Heart left ventricle (tissue), 16 donors: ENCODE data around the gene EPN2. TPM values are rescaled to one million over a fixed set of nuclear protein-coding genes. Genes with fewer than 3 reads are reported as not detected.

Experiments
- ATAC-seq, 4 donors: fragments of 200-7000 bp; cut with Tn5 transposase; one replicate each; pipeline ENCODE4 v1.9.1; 2020 to 2022; ENCODE audit warnings: moderate library complexity in 4 of 4, mild to moderate bottlenecking in 3 of 4, moderate number of reproducible peaks in 1 of 4
- DNase-seq, 5 donors: peaks; one replicate each; pipeline ENCODE4 v3.0.0-alpha.2; 2020
- H3K27ac ChIP-seq, 12 donors: fragments of 200-600 bp; sonication (generic) in 4 of 12; one replicate each; pipeline versions ENCODE4 v1.5.0 to v1.8.0; 2016 to 2022; ENCODE audit warnings: mild to moderate bottlenecking in 2 of 12
- H3K27me3 ChIP-seq, 9 donors: fragments of 200-600 bp; sonication (generic) in 2 of 9; one replicate each; pipeline versions ENCODE4 v1.5.1 to v1.8.0; 2016 to 2022; ENCODE audit warnings: mild to moderate bottlenecking in 3 of 9
- H3K36me3 ChIP-seq, 9 donors: fragments of 200-600 bp; sonication (generic) in 2 of 9; one replicate each; pipeline versions ENCODE4 v1.5.0 to v1.8.0; 2018 to 2022; ENCODE audit warnings: mild to moderate bottlenecking in 2 of 9
- H3K4me1 ChIP-seq, 12 donors: fragments of 200-600 bp; sonication (generic) in 4 of 12; one replicate each; pipeline versions ENCODE4 v1.5.0 to v1.8.0; 2016 to 2022; ENCODE audit warnings: mild to moderate bottlenecking in 3 of 12
- H3K4me3 ChIP-seq, 12 donors: fragments of 200-600 bp; sonication (generic) in 4 of 12; one replicate each; pipeline versions ENCODE4 v1.5.0 to v1.8.0; 2017 to 2022; ENCODE audit warnings: mild to moderate bottlenecking in 9 of 12, moderate library complexity in 4 of 12
- H3K9me3 ChIP-seq, 12 donors: fragments of 200-600 bp; sonication (generic) in 4 of 12; one replicate each; pipeline versions ENCODE4 v1.5.0 to v1.8.0; 2016 to 2022; ENCODE audit warnings: mild to moderate bottlenecking in 1 of 12
- CTCF ChIP-seq, 12 donors: fragments of 200-600 bp; sonication (generic) in 4 of 12; IDR thresholded peaks; one replicate each; pipeline versions ENCODE4 v1.5.0 to v1.8.0; 2018 to 2022; ENCODE audit warnings: antibody characterized with exemption in 12 of 12, mild to moderate bottlenecking in 5 of 12
- POLR2A ChIP-seq, 2 donors: fragments of 450-650 bp; IDR thresholded peaks; one replicate each; pipeline ENCODE4 v1.6.1; 2017; ENCODE audit warnings: antibody characterized with exemption in 2 of 2, mild to moderate bottlenecking in 2 of 2, moderate library complexity in 2 of 2
- WGBS, 4 donors: extraction: QIAGEN DNeasy Blood & Tissue Kit in 2 of 4; methylation state at CpG; one replicate each; pipeline versions ENCODE4 v1.1.5 to v1.1.7; 2013 to 2018; 5-methylcytosine and 5-hydroxymethylcytosine counted together
- intact Hi-C, 10 donors: fragments of 100-400 bp; cut with DNase I; formaldehyde crosslinking; loops; one replicate each; pipeline versions ENCODE4 v1.11.1 to v1.14.2; 2022
- polyA plus RNA-seq, 2 donors: library from polyadenylated mRNA; stranded (reverse); fragments of 200-250 nt; gene quantifications; one replicate each; pipeline ENCODE4 v1.2.3, GENCODE V29; 2013
- total RNA-seq, 9 donors: library from RNA; depleted of rRNA in 2 of 9; stranded (reverse); fragments of >200 nt in 2 of 9; fragmentation: NEBNext Ultra II Directional in 3 of 9; extraction: Animal tissue kit (Norgen Biotek cat#: 25700) in 3 of 9; gene quantifications; one replicate each; pipeline versions ENCODE4 v1.1.0 to v1.2.4, GENCODE V29; 2016 to 2023
- donor health status: ischemic (EF 13 %, LVEDD 7.1; RV severe dilation, severe dysfunction).
- donor health status: healthy with polysubstance abuse.
- donor health status: DM: no; HTN: yes; CAD: no.
- donor health status: DM: no; HTN: no; CAD: no.
- donor health status: ischemic (EF 25% LVEDD 6.9; RV normal size, moderate dysfunction).
- donor health status: ischemic (EF 25% LVEDD 5.7; RV mildly dilated, moderate dysfunction).
- donor health status: healthy.
- donor health status: DM: yes; HTN: yes; CAD: no.
- donor health status: ischemic (EF 35%, LVEDD 5.7; RV mildly dilated, moderate dysfunction).
- donor health status: nonischemic (EF 11% LVEDD 7.7; RV severe dilation, severe dysfunction).
- donor health status: DM: yes; HTN: yes; CAD: no.
- donor health status: PGD.
- donor health status: ischemic (EF 29% LVEDD 5.4; RV normal size, mild dysfunction).
- donor health status: nonischemic (EF 23%, LVEDD 6.1; RV moderate dilation, normal function).

The EPN2 gene
- total and polyA plus RNA-seq, 11 donors: 26.4 to 114 (median 72.0) TPM

DNA sequence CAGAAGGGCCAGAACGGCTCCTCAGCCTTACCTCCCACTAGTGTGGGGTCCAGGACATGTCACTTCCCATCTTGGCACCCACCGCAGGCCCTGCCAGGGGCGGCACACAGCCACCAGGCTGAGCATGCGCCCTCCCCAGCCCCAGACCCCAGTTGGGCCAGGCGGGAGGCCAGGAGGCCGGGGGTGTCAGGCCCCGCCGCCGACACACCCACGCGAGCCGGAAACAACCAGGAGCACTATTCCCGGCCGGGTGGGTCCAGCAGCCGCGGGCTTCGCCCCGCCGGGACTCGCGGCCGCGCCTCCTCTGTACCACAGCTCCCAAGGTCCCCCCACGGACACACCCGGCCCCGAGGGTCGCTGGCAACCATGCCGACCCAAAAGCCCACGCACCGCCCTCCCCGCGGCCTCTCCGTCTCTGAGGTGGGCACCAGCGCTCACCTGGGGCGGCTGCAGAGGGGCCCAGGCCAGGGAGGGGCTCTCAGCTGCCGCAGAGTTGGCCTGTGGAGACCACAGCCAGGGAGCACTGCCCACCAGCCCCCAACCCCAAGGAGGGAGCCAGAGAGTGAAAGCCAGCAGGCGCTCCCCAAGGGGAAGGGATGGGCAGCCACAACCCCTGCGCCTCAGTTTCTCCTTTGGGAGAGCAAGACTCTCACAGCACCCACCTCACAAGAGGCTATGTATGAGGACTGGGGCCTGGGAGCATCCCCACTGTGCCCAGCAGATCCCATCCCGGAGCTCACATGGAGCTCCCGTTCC, 107.3 kb downstream of the EPN2 start:
- Histone ChIP-seq H3K36me3 (no peaks in the 10 kb centered on the region), H3K4me1 (peaks cover 10 to 61% (median 33%) of the 10 kb centered on the region in 12 donors), H3K27ac (no peak overlapping the region), H3K4me3 (no peak overlapping the region), H3K9me3 (no peaks in the 10 kb centered on the region), H3K27me3 (no peaks in the 10 kb centered on the region)
- 67 to 87% (median 78%) methylated on average over 27 to 40 of the region's 40 CpGs for WGBS, 4 donors
- TF ChIP-seq CTCF (IDR thresholded peaks at IDR 0.05): no peak
- TF ChIP-seq POLR2A (IDR thresholded peaks at IDR 0.05): no peak
- DNase-seq: no peak
- intact Hi-C loops: loop anchor here in 1 of 10 donors (5.0 kb wide), 1 partner anchor 82 kb away; no protein-coding TSS in a partner anchor
- ATAC-seq: no peak

DNA sequence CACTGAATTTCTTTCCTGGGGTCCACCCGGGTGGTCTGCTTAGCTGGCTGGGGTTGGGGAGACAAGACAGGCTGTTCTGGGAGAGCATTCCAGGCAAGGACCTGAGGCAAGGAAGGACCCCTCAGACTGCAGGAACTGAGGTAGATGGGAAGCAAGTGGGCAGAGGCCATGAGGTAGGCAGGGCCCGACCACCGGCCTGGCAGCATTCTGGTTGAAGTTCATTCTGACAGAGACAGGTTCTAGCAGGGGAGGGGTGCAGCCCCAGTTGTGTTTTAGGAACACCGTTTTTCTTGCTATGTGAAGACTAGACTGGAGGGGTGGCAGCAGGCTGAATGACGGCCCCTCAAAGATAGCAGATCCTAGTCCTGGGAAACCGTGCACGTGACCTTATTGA, 107.9 kb downstream of the EPN2 start:
- intact Hi-C loops: loop anchor here in 1 of 10 donors (5.0 kb wide), 1 partner anchor 83 kb away; no protein-coding TSS in a partner anchor
- Histone ChIP-seq H3K9me3 (no peaks in the 10 kb centered on the region), H3K27ac (peak overlapping the region in 2 of 12 donors; percentile 73 to 83), H3K36me3 (no peaks in the 10 kb centered on the region), H3K27me3 (no peaks in the 10 kb centered on the region), H3K4me1 (peaks cover 10 to 61% (median 33%) of the 10 kb centered on the region in 12 donors), H3K4me3 (no peak overlapping the region)
- TF ChIP-seq POLR2A (IDR thresholded peaks at IDR 0.05) (no peak), CTCF (IDR thresholded peaks at IDR 0.05) (no peak)
- no peak for ATAC-seq
- WGBS, 4 donors: 92 to 96% (median 94%) methylated on average over 7 of the region's 7 CpGs
- DNase-seq: no peak

GRCh38 chr17:19345486-19346350, 108.6 kb downstream of the EPN2 start:
- Histone ChIP-seq H3K9me3 (no peaks in the 10 kb centered on the region), H3K27ac (peak overlapping the region; percentile 26 to 87 (median 74)), H3K4me3 (no peak overlapping the region), H3K27me3 (no peaks in the 10 kb centered on the region), H3K36me3 (no peaks in the 10 kb centered on the region), H3K4me1 (peaks cover 10 to 61% (median 33%) of the 10 kb centered on the region in 12 donors)
- TF ChIP-seq CTCF (IDR thresholded peaks at IDR 0.05) (no peak), POLR2A (IDR thresholded peaks at IDR 0.05) (no peak)
- intact Hi-C loops: loop anchor here in 1 of 10 donors (5.0 kb wide), 1 partner anchor 83 kb away; no protein-coding TSS in a partner anchor
- no peak for DNase-seq
- no peak for ATAC-seq
- WGBS, 4 donors: 75 to 83% (median 83%) methylated on average over 9 to 13 of the region's 13 CpGs
